Osteoblast (primary cell): ENCODE data around the gene ING5. TPM values are rescaled to one million over a fixed set of nuclear protein-coding genes. Genes with fewer than 3 reads are reported as not detected.

Experiments
- DNase-seq: peaks from one replicate; pipeline ENCODE4 v3.0.0; 2011; ENCODE audit warnings: low spot score, mixed read lengths; ENCODE audit not compliant: insufficient read length; ENCODE audit errors: missing footprints
- H2AFZ ChIP-seq: 2 replicates; pipeline ENCODE4 v1.6.0; 2011; ENCODE audit warnings: mild to moderate bottlenecking, low read length
- H3K27ac ChIP-seq: 2 replicates; pipeline ENCODE4 v1.5.1; 2011; ENCODE audit warnings: mild to moderate bottlenecking, low read depth, low read length, moderate library complexity
- H3K27me3 ChIP-seq: 2 replicates; pipeline ENCODE4 v1.6.0; 2012; ENCODE audit warnings: mild to moderate bottlenecking, control low read depth, inconsistent platforms, low read length, moderate library complexity; ENCODE audit not compliant: insufficient read depth
- H3K36me3 ChIP-seq: 2 replicates; pipeline ENCODE4 v1.5.1; 2011; ENCODE audit warnings: mild to moderate bottlenecking, low read length, control low read depth, moderate library complexity; ENCODE audit not compliant: insufficient read depth
- H3K4me1 ChIP-seq: 2 replicates; pipeline ENCODE4 v1.5.1; 2011; ENCODE audit warnings: mild to moderate bottlenecking, low read length, control low read depth, moderate library complexity; ENCODE audit not compliant: insufficient read depth
- H3K4me2 ChIP-seq: 2 replicates; pipeline ENCODE4 v1.6.0; 2011; ENCODE audit warnings: mild to moderate bottlenecking, low read length; ENCODE audit not compliant: insufficient read depth
- H3K4me3 ChIP-seq: fragments of 200-600 bp; sonication (generic); 3 replicates; pipeline ENCODE4 v1.5.1; 2012; ENCODE audit warnings: mild to moderate bottlenecking, low read length, inconsistent platforms; ENCODE audit not compliant: insufficient read depth
- H3K79me2 ChIP-seq: 2 replicates; pipeline ENCODE4 v1.6.0; 2012; ENCODE audit warnings: mild to moderate bottlenecking, low read length, control low read depth, inconsistent platforms; ENCODE audit not compliant: insufficient read depth
- H3K9me3 ChIP-seq: 2 replicates; pipeline ENCODE4 v1.5.1; 2011; ENCODE audit warnings: low read depth, low read length, control low read depth
- H4K20me1 ChIP-seq: 2 replicates; pipeline ENCODE4 v1.6.0; 2012; ENCODE audit warnings: mild to moderate bottlenecking, low read length, control low read depth; ENCODE audit not compliant: insufficient read depth
- total RNA-seq: library from RNA; depleted of rRNA; stranded (reverse); fragments of >200 nt; gene quantifications from 2 replicates; pipeline ENCODE4 v1.2.3, GENCODE V29; 2012
- TF ChIP-seq, protein P1 (sequence below): IDR thresholded peaks from 2 replicates; pipeline ENCODE4 v1.5.1; 2011; ENCODE audit warnings: mild to moderate bottlenecking, low read depth, low read length, moderate library complexity; ENCODE audit errors: extremely low read depth

ING5 gene
- total RNA-seq, 1 donor: 16.6 TPM

DNA sequence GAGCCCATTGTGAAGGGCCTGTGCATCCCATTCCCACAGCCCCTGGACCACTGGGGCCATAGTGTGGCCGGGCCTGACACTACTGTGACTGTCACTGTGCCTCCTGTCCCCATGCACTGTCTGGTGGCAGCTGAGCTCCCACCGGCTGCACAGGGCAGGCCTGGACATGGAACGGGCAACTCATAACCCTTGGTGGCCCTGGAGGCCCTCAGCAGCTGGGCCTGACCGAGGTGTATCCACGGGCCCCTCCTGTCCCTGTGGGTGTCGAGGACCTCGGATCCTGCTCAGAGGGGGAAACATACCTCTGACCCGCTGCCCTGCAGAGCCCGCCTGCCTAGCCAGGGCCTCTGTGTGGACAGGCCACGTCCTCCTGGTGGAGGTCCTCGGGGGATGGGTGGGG, 67.0 kb downstream of the ING5 start:
- TF ChIP-seq, protein P1, sequence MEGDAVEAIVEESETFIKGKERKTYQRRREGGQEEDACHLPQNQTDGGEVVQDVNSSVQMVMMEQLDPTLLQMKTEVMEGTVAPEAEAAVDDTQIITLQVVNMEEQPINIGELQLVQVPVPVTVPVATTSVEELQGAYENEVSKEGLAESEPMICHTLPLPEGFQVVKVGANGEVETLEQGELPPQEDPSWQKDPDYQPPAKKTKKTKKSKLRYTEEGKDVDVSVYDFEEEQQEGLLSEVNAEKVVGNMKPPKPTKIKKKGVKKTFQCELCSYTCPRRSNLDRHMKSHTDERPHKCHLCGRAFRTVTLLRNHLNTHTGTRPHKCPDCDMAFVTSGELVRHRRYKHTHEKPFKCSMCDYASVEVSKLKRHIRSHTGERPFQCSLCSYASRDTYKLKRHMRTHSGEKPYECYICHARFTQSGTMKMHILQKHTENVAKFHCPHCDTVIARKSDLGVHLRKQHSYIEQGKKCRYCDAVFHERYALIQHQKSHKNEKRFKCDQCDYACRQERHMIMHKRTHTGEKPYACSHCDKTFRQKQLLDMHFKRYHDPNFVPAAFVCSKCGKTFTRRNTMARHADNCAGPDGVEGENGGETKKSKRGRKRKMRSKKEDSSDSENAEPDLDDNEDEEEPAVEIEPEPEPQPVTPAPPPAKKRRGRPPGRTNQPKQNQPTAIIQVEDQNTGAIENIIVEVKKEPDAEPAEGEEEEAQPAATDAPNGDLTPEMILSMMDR: no peak
- H3K4me1 ChIP-seq: peaks cover 5% of the 10 kb centered on the region

DNA sequence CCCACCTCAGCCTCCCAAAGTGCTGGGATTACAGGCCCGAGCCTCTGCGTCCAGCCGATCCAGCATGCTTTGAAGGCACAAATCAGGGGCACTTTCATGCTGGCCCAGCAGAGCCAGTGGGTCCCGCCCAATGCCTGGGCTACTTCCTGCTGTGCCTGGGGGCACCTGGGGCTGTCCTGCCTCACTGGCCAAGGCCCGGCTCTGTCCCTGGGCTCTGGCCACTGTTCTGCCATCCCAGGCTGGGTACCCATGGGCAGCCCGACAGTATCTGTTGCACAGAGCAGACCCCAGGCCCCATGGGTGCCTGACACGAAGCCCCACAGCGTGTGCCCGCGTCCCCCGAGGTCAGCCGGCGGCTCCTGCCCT, 68.0 kb downstream of the ING5 start:
- no peaks in the 10 kb centered on the region for H4K20me1 ChIP-seq
- no peak overlapping the region for H3K4me3 ChIP-seq
- peaks cover 8% of the 10 kb centered on the region for H3K27me3 ChIP-seq
- DNase-seq: peak; percentile 58
- H2AFZ ChIP-seq: no peak overlapping the region
- peaks cover 7% of the 10 kb centered on the region for H3K4me1 ChIP-seq
- no peaks in the 10 kb centered on the region for H3K9me3 ChIP-seq
- no peak overlapping the region for H3K4me2 ChIP-seq
- H3K79me2 ChIP-seq: no peaks in the 10 kb centered on the region
- no peak overlapping the region for H3K27ac ChIP-seq
- no peaks in the 10 kb centered on the region for H3K36me3 ChIP-seq
- TF ChIP-seq, protein P1: no peak

More for the DNA sequence above, 67.0 kb downstream of the ING5 start:
- H3K4me3 ChIP-seq: no peak overlapping the region
- no peaks in the 10 kb centered on the region for H3K36me3 ChIP-seq
- peaks cover 8% of the 10 kb centered on the region for H3K27me3 ChIP-seq
- no peak overlapping the region for H3K27ac ChIP-seq
- no peaks in the 10 kb centered on the region for H3K9me3 ChIP-seq
- no peak overlapping the region for H3K4me2 ChIP-seq
- no peaks in the 10 kb centered on the region for H4K20me1 ChIP-seq
- DNase-seq: peak; percentile 72
- no peaks in the 10 kb centered on the region for H3K79me2 ChIP-seq
- H2AFZ ChIP-seq: no peak overlapping the region

DNA sequence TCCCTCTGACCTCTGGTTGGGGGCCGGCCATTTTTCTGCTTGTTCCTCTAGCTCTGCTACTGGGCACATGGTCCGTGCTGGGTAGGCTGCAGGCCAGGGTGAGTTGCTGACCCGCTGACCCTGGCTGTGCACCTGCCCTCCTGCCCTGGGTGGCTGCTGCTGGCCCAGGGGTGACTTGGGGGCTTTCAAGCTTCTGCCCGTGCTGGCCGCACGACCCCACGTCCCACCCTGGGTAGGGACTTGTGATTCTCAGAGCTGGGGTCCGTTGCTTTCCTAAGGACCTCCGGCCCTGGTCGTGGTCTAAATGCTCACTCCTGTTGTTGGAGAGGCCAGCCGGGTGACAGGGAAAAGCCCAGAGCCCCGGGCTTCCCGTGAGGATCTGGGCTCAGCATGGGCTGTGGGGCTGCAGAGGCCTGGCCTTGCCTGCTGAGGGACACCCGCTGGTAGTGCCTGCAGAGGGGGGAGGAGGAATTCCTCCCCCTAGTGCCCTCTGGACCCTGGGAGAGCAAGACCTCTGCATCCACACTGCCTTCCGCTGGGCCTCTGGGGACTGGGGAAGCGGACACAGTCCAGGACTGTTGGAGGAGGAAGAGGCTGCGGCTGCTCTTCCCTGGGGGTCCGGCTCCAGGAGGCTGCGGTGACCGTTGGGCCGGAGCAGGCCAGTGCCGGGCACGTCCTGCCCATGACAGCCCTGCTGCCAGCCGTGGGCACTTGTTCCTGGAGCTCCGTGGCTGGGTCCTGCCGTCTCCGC, 68.5 kb downstream of the ING5 start:
- H4K20me1 ChIP-seq: no peaks in the 10 kb centered on the region
- TF ChIP-seq, protein P1: no peak
- DNase-seq: peak; percentile 85
- H2AFZ ChIP-seq: no peak overlapping the region
- no peak overlapping the region for H3K4me3 ChIP-seq
- no peak overlapping the region for H3K4me2 ChIP-seq
- no peaks in the 10 kb centered on the region for H3K36me3 ChIP-seq
- peaks cover 13% of the 10 kb centered on the region for H3K4me1 ChIP-seq
- peaks cover 8% of the 10 kb centered on the region for H3K27me3 ChIP-seq
- no peak overlapping the region for H3K27ac ChIP-seq
- H3K9me3 ChIP-seq: no peaks in the 10 kb centered on the region
- no peaks in the 10 kb centered on the region for H3K79me2 ChIP-seq

DNA sequence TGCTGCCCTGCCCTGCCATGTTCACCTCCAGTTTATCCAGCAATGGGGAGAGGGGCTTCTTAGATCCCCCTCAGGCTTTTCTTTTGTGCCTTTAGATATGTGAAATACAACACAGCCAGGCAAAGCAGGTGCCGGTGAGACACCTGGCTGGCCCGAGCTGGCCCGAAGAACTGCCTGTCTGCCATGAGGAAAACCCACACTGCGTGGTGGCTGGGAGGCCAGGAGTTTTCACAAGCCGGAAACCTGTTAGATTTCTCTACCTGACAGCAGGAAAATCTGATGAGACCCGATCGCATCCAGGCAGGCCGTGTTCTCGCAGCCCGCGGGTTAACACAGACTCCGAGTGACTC, 69.1 kb downstream of the ING5 start:
- Histone ChIP-seq H3K27ac (no peak overlapping the region), H3K9me3 (no peaks in the 10 kb centered on the region), H3K4me2 (no peak overlapping the region), H3K79me2 (no peaks in the 10 kb centered on the region), H3K36me3 (no peaks in the 10 kb centered on the region), H4K20me1 (no peaks in the 10 kb centered on the region), H3K4me3 (no peak overlapping the region), H2AFZ (no peak overlapping the region), H3K4me1 (peaks cover 13% of the 10 kb centered on the region), H3K27me3 (peaks cover 8% of the 10 kb centered on the region)
- no peak for DNase-seq
- TF ChIP-seq, protein P1: no peak
